GM12878 (cell line): ENCODE data around the gene LHFPL2.

Experiments used
- CEBPB ChIP-seq, 2 experiments: fragments of 150-350 bp in 1 of 2; IDR thresholded peaks; 2 replicates each; pipeline ENCODE4 v1.6.1; 2012 to 2014; ENCODE audit warnings: low read depth in 2 of 2, low read length in 2 of 2, borderline replicate concordance in 1 of 2, inconsistent platforms in 1 of 2
- POLR2A ChIP-seq: IDR thresholded peaks from 2 replicates; pipeline ENCODE4 v1.6.1; 2011; ENCODE audit warnings: low read depth, mild to moderate bottlenecking, low read length
- POLR2AphosphoS2 ChIP-seq: IDR thresholded peaks from 2 replicates; pipeline ENCODE4 v1.6.1; 2011; ENCODE audit warnings: low read depth, mild to moderate bottlenecking, low read length, improper control_type of control experiment, moderate library complexity

- TF ChIP-seq POLR2A (no peak), POLR2AphosphoS2 (no peak), CEBPB (IDR thresholded peaks at IDR 0.05; ENCODE audit: borderline replicate concordance in 1 of 2, low read depth in 2 of 2, low read length in 2 of 2) (no peak)
Observed at GRCh38 chr5:78621291-78621738, 27.3 kb downstream of the LHFPL2 start.
